Measurements from ENCODE around the gene IL24. TPM values are rescaled to one million over a fixed set of nuclear protein-coding genes. Genes with fewer than 3 reads are reported as not detected.

The IL24 gene
- polyA plus RNA-seq, 2 donors = not detected

- whole genome bisulfite sequencing, 2 donors = 77 to 79% methylated on average over 5 of the region's 5 CpGs
- no peaks in the 10 kb centered on the region for H3K9me3 ChIP-seq (ENCODE audit: control insufficient read depth in 2 of 2, insufficient read depth in 1 of 2, low read depth in 1 of 2, low read length in 1 of 2)
- H3K27me3 ChIP-seq (ENCODE audit: control insufficient read depth in 1 of 2, insufficient read depth in 2 of 2, low read length in 2 of 2) = no peaks in the 10 kb centered on the region
- H3K4me3 ChIP-seq (ENCODE audit: low read depth in 1 of 2, low read length in 2 of 2) = no peak overlapping the region
- no peaks in the 10 kb centered on the region for H3K36me3 ChIP-seq (ENCODE audit: control insufficient read depth in 2 of 2, insufficient read depth in 2 of 2, low read length in 1 of 2)
- peaks cover 2 to 3% of the 10 kb centered on the region in 2 donors for H3K4me1 ChIP-seq (ENCODE audit: control insufficient read depth in 2 of 2, insufficient read depth in 2 of 2, low read length in 1 of 2)
- H3K27ac ChIP-seq (ENCODE audit: low read depth in 2 of 2, low read length in 1 of 2) = no peak overlapping the region
These were observed 2.5 kb downstream of the IL24 start for GRCh38 chr1:206899717-206900116.

- no peak overlapping the region for H3K4me3 ChIP-seq (ENCODE audit: low read depth in 1 of 2, low read length in 2 of 2)
- 89 to 93% methylated on average over 7 of the region's 7 CpGs for WGBS, 2 donors
- H3K27ac ChIP-seq (ENCODE audit: low read depth in 2 of 2, low read length in 1 of 2) = no peak overlapping the region
- no peaks in the 10 kb centered on the region for H3K27me3 ChIP-seq (ENCODE audit: control insufficient read depth in 1 of 2, insufficient read depth in 2 of 2, low read length in 2 of 2)
- H3K4me1 ChIP-seq (ENCODE audit: control insufficient read depth in 2 of 2, insufficient read depth in 2 of 2, low read length in 1 of 2) = peaks cover 2 to 3% of the 10 kb centered on the region in 2 donors
- H3K9me3 ChIP-seq (ENCODE audit: control insufficient read depth in 2 of 2, insufficient read depth in 1 of 2, low read depth in 1 of 2, low read length in 1 of 2) = peaks cover 0 to 2% of the 10 kb centered on the region in 2 donors
- no peaks in the 10 kb centered on the region for H3K36me3 ChIP-seq (ENCODE audit: control insufficient read depth in 2 of 2, insufficient read depth in 2 of 2, low read length in 1 of 2)
These were observed 2.9 kb downstream of the IL24 start for GRCh38 chr1:206900149-206900548.

- Histone ChIP-seq H3K9me3 (ENCODE audit: control insufficient read depth in 2 of 2, insufficient read depth in 1 of 2, low read depth in 1 of 2, low read length in 1 of 2) (peaks cover 0 to 2% of the 10 kb centered on the region in 2 donors), H3K4me1 (ENCODE audit: control insufficient read depth in 2 of 2, insufficient read depth in 2 of 2, low read length in 1 of 2) (peaks cover 0 to 2% of the 10 kb centered on the region in 2 donors), H3K36me3 (ENCODE audit: control insufficient read depth in 2 of 2, insufficient read depth in 2 of 2, low read length in 1 of 2) (no peaks in the 10 kb centered on the region), H3K4me3 (ENCODE audit: low read depth in 1 of 2, low read length in 2 of 2) (no peak overlapping the region), H3K27me3 (ENCODE audit: control insufficient read depth in 1 of 2, insufficient read depth in 2 of 2, low read length in 2 of 2) (no peaks in the 10 kb centered on the region), H3K27ac (ENCODE audit: low read depth in 2 of 2, low read length in 1 of 2) (no peak overlapping the region)
- 90 to 92% methylated on average over 6 of the region's 6 CpGs for WGBS, 2 donors
These were observed 4.7 kb downstream of the IL24 start for GRCh38 chr1:206901944-206902343.

GRCh38 chr1:206902702-206903101 lies 5.5 kb downstream of the IL24 start:
- WGBS, 2 donors = 88 to 92% methylated on average over 1 of the region's 1 CpG
- H3K4me1 ChIP-seq (ENCODE audit: control insufficient read depth in 2 of 2, insufficient read depth in 2 of 2, low read length in 1 of 2) = peaks cover 2 to 4% of the 10 kb centered on the region in 2 donors
- no peak overlapping the region for H3K4me3 ChIP-seq (ENCODE audit: low read depth in 1 of 2, low read length in 2 of 2)
- no peaks in the 10 kb centered on the region for H3K27me3 ChIP-seq (ENCODE audit: control insufficient read depth in 1 of 2, insufficient read depth in 2 of 2, low read length in 2 of 2)
- peaks cover 0 to 2% of the 10 kb centered on the region in 2 donors for H3K9me3 ChIP-seq (ENCODE audit: control insufficient read depth in 2 of 2, insufficient read depth in 1 of 2, low read depth in 1 of 2, low read length in 1 of 2)
- no peaks in the 10 kb centered on the region for H3K36me3 ChIP-seq (ENCODE audit: control insufficient read depth in 2 of 2, insufficient read depth in 2 of 2, low read length in 1 of 2)
- H3K27ac ChIP-seq (ENCODE audit: low read depth in 2 of 2, low read length in 1 of 2) = no peak overlapping the region

- H3K4me1 ChIP-seq (ENCODE audit: control insufficient read depth in 2 of 2, insufficient read depth in 2 of 2, low read length in 1 of 2) = peaks cover 2 to 4% of the 10 kb centered on the region in 2 donors
- H3K27ac ChIP-seq (ENCODE audit: low read depth in 2 of 2, low read length in 1 of 2) = no peak overlapping the region
- H3K36me3 ChIP-seq (ENCODE audit: control insufficient read depth in 2 of 2, insufficient read depth in 2 of 2, low read length in 1 of 2) = no peaks in the 10 kb centered on the region
- WGBS, 2 donors = 72% methylated on average over 2 of the region's 2 CpGs
- H3K27me3 ChIP-seq (ENCODE audit: control insufficient read depth in 1 of 2, insufficient read depth in 2 of 2, low read length in 2 of 2) = no peaks in the 10 kb centered on the region
- H3K9me3 ChIP-seq (ENCODE audit: control insufficient read depth in 2 of 2, insufficient read depth in 1 of 2, low read depth in 1 of 2, low read length in 1 of 2) = peaks cover 0 to 2% of the 10 kb centered on the region in 2 donors
- H3K4me3 ChIP-seq (ENCODE audit: low read depth in 1 of 2, low read length in 2 of 2) = no peak overlapping the region
These were observed 6.4 kb downstream of the IL24 start for GRCh38 chr1:206903687-206904086.

GRCh38 chr1:206904423-206905142 lies 7.3 kb downstream of the IL24 start:
- no peak overlapping the region for H3K27ac ChIP-seq (ENCODE audit: low read depth in 2 of 2, low read length in 1 of 2)
- WGBS, 2 donors = 90 to 92% methylated on average over 10 of the region's 10 CpGs

GRCh38 chr1:206905295-206906164 lies 8.3 kb downstream of the IL24 start:
- Histone ChIP-seq H3K4me1 (ENCODE audit: control insufficient read depth in 2 of 2, insufficient read depth in 2 of 2, low read length in 1 of 2) (peaks cover 6 to 10% of the 10 kb centered on the region in 2 donors), H3K27me3 (ENCODE audit: control insufficient read depth in 1 of 2, insufficient read depth in 2 of 2, low read length in 2 of 2) (no peaks in the 10 kb centered on the region), H3K27ac (ENCODE audit: low read depth in 2 of 2, low read length in 1 of 2) (no peak overlapping the region), H3K4me3 (ENCODE audit: low read depth in 1 of 2, low read length in 2 of 2) (no peak overlapping the region), H3K9me3 (ENCODE audit: control insufficient read depth in 2 of 2, insufficient read depth in 1 of 2, low read depth in 1 of 2, low read length in 1 of 2) (peaks cover 0 to 2% of the 10 kb centered on the region in 2 donors), H3K36me3 (ENCODE audit: control insufficient read depth in 2 of 2, insufficient read depth in 2 of 2, low read length in 1 of 2) (no peaks in the 10 kb centered on the region)
- 49 to 65% methylated on average over 4 of the region's 4 CpGs for WGBS, 2 donors

More at GRCh38 chr1:206904423-206905142, 7.3 kb downstream of the IL24 start:
- H3K36me3 ChIP-seq (ENCODE audit: control insufficient read depth in 2 of 2, insufficient read depth in 2 of 2, low read length in 1 of 2) = no peaks in the 10 kb centered on the region
- H3K4me1 ChIP-seq (ENCODE audit: control insufficient read depth in 2 of 2, insufficient read depth in 2 of 2, low read length in 1 of 2) = peaks cover under 1 to 5% of the 10 kb centered on the region in 2 donors
- H3K9me3 ChIP-seq (ENCODE audit: control insufficient read depth in 2 of 2, insufficient read depth in 1 of 2, low read depth in 1 of 2, low read length in 1 of 2) = peaks cover 0 to 2% of the 10 kb centered on the region in 2 donors
- H3K27me3 ChIP-seq (ENCODE audit: control insufficient read depth in 1 of 2, insufficient read depth in 2 of 2, low read length in 2 of 2) = no peaks in the 10 kb centered on the region
- no peak overlapping the region for H3K4me3 ChIP-seq (ENCODE audit: low read depth in 1 of 2, low read length in 2 of 2)

GRCh38 chr1:206907304-206907991 lies 10.2 kb downstream of the IL24 start:
- 87% methylated on average over 23 of the region's 23 CpGs for WGBS, 2 donors
- Histone ChIP-seq H3K27me3 (ENCODE audit: control insufficient read depth in 1 of 2, insufficient read depth in 2 of 2, low read length in 2 of 2) (no peaks in the 10 kb centered on the region), H3K27ac (ENCODE audit: low read depth in 2 of 2, low read length in 1 of 2) (no peak overlapping the region), H3K4me3 (ENCODE audit: low read depth in 1 of 2, low read length in 2 of 2) (no peak overlapping the region), H3K4me1 (ENCODE audit: control insufficient read depth in 2 of 2, insufficient read depth in 2 of 2, low read length in 1 of 2) (peaks cover 6 to 10% of the 10 kb centered on the region in 2 donors), H3K9me3 (ENCODE audit: control insufficient read depth in 2 of 2, insufficient read depth in 1 of 2, low read depth in 1 of 2, low read length in 1 of 2) (peaks cover 0 to 2% of the 10 kb centered on the region in 2 donors), H3K36me3 (ENCODE audit: control insufficient read depth in 2 of 2, insufficient read depth in 2 of 2, low read length in 1 of 2) (no peaks in the 10 kb centered on the region)

GRCh38 chr1:206908038-206908437 lies 10.8 kb downstream of the IL24 start:
- H3K27ac ChIP-seq (ENCODE audit: low read depth in 2 of 2, low read length in 1 of 2) = no peak overlapping the region
- 89 to 94% methylated on average over 10 of the region's 10 CpGs for WGBS, 2 donors

More at GRCh38 chr1:206908038-206908437, 10.8 kb downstream of the IL24 start:
- Histone ChIP-seq H3K27me3 (ENCODE audit: control insufficient read depth in 1 of 2, insufficient read depth in 2 of 2, low read length in 2 of 2) (no peaks in the 10 kb centered on the region), H3K9me3 (ENCODE audit: control insufficient read depth in 2 of 2, insufficient read depth in 1 of 2, low read depth in 1 of 2, low read length in 1 of 2) (peaks cover 0 to 2% of the 10 kb centered on the region in 2 donors), H3K4me1 (ENCODE audit: control insufficient read depth in 2 of 2, insufficient read depth in 2 of 2, low read length in 1 of 2) (peaks cover 6 to 10% of the 10 kb centered on the region in 2 donors), H3K4me3 (ENCODE audit: low read depth in 1 of 2, low read length in 2 of 2) (no peak overlapping the region), H3K36me3 (ENCODE audit: control insufficient read depth in 2 of 2, insufficient read depth in 2 of 2, low read length in 1 of 2) (no peaks in the 10 kb centered on the region)

Data from esophagus (tissue), 2 donors.